Measurements from ENCODE around the gene CTSG. TPM values are rescaled to one million over a fixed set of nuclear protein-coding genes. Genes with fewer than 3 reads are reported as not detected.

The CTSG gene, protein sequence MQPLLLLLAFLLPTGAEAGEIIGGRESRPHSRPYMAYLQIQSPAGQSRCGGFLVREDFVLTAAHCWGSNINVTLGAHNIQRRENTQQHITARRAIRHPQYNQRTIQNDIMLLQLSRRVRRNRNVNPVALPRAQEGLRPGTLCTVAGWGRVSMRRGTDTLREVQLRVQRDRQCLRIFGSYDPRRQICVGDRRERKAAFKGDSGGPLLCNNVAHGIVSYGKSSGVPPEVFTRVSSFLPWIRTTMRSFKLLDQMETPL
- total RNA-seq, result not detected in 2 replicates

DNA sequence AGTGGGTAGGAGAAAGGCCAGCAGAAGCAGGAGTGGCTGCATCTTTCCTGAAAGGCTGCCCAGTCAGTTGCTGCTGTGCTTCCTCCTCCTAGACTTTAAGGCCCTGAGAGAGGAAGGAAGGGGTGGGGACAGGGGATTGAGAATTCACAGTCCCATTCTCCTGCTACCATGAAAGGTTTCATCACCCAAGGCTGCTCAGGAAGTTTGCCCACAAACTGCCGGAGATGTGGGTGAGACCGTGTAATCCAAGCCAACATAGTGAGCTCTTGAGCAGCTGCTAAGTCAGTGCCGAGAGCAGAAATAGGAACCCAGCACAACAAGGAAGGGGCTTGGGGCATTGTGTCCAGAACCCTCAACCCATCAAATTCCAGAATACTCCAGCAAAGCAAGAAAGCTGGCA, at the start of gene CTSG:
Gene CTSG, minus strand, starts transcription at position 69 of the 400 bp plus-strand sequence. Its CDS starts 27 bp downstream, at position 42.

DNA sequence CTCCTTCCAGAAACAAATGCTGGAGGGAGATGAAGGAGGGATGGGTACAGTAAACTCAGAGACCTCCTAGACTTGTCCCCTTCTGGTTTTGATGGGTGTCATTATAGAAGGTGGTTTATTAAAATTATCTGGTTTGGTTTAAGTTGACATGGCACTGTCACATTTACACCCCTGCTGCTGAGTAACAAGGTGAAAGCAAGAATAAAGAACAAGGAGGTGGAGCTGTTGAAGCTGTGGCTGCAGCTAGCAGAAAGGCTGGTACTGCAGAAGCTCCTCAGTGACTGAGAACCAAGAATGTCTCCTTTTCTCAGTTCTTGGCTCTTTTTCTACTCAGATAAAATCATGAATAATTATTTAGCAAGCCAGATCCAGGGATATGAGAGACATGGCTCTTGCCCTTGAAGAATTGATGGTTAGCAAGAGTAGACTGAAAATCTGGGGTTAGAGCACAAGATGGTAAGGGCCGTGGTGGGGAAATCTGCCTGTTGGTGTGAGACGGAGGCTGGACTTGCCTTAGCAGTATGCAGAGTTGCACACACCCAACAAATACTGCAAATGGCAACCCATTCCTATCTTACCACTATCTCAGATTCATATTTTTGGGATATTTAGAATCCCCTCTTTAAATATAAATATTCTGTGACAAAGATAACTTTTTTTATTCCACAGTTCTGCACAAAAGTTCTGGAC, 33.8 kb upstream of the CTSG start, which contains the start of gene GZMH:
Gene GZMH, minus strand, starts transcription at position 31 of the 690 bp plus-strand sequence. CDS start 72 bp downstream, outside the sequence.

Other genes with a start within 250 kb of the CTSG start
- gene ADCY4, start 241.2 kb downstream of the CTSG start, total RNA-seq, result 5.6 and 15.5 TPM in 2 replicates
- gene RIPK3, start 236.3 kb downstream of the CTSG start, total RNA-seq, result 0.19 and 0.56 TPM in 2 replicates
- gene NFATC4, start 208.1 kb downstream of the CTSG start, total RNA-seq, result 30.3 and 71.0 TPM in 2 replicates
- 3.5 and 6.8 TPM in 2 replicates for gene NYNRIN, start 177.2 kb downstream of the CTSG start, total RNA-seq
- 1.5 and 5.9 TPM in 2 replicates for gene CBLN3, start 146.6 kb downstream of the CTSG start, total RNA-seq
- gene KHNYN, start 146.3 kb downstream of the CTSG start, total RNA-seq, result 45.6 and 53.8 TPM in 2 replicates
- gene SDR39U1, start 133.5 kb downstream of the CTSG start, total RNA-seq, result 8.2 and 10.4 TPM in 2 replicates
- not detected in 2 replicates for gene CMA1, start 68.0 kb downstream of the CTSG start, total RNA-seq
- gene GZMH, start 33.4 kb upstream of the CTSG start, total RNA-seq, result not detected in 2 replicates
- not detected in 2 replicates for gene GZMB, start 57.9 kb upstream of the CTSG start, total RNA-seq